ENCODE results near the gene NDUFAF8.

Gene NDUFAF8

GRCh38 chr17:81238815-81239713 lies at the start of gene NDUFAF8, which contains the start of gene TEPSIN:
Gene NDUFAF8, plus strand, starts transcription at chr17:81239318. Its CDS starts 46 bp downstream, at chr17:81239364.
Gene TEPSIN, minus strand, starts transcription at chr17:81239055. Its CDS starts 22 bp downstream, at chr17:81239033.
- peak; percentile 99 for DNase-seq (ENCODE audit: low read depth, low spot score)

- DNase-seq (ENCODE audit: low read depth, low spot score), result no peak
Observed at GRCh38 chr17:81189670-81190530, 49.2 kb upstream of the NDUFAF8 start.

GRCh38 chr17:81190591-81190990 lies 48.5 kb upstream of the NDUFAF8 start:
- no peak for DNase-seq (ENCODE audit: low read depth, low spot score)

DNA sequence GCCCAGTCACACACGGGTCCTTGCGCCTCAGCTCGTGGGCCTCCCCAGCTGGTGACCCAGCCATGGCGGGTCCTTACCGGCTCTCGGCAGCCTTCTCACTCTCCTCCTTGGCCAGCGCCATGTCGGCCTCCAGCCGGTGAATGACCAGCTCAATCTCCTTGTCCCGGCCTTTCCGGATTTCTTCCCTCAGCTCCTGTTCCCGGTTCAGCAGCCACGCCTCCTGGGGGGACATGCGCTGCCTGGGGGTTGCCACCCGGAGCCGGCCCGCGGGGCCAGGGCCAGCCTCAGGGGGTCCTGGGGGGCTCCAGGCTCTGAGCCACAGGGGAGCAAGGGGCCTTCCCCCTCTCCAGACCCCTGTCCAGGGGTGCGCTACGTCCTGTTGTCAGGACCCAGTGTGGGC lies 48.0 kb upstream of the NDUFAF8 start:
- DNase-seq (ENCODE audit: low read depth, low spot score), result no peak

DNA sequence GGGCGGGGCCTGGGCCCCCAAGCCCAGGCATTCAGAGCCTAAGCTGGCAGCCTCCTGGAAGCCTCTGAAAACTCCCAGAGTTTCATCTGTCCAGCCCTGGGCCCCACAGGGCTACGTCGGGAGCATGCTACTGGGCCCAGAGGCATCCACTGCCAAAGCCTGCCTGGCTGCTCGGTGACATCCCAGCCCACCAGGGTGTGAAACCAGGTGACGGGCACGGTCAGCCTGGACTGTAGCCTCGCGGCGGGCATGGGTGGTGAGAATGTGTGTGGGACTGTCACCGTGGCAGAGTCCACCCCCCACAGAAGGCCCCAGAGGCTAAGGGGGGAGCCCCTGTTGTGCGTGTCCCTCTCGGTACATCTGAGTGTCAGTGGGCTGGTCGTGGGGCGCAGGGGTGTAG lies 47.5 kb upstream of the NDUFAF8 start:
- no peak for DNase-seq (ENCODE audit: low read depth, low spot score)

DNA sequence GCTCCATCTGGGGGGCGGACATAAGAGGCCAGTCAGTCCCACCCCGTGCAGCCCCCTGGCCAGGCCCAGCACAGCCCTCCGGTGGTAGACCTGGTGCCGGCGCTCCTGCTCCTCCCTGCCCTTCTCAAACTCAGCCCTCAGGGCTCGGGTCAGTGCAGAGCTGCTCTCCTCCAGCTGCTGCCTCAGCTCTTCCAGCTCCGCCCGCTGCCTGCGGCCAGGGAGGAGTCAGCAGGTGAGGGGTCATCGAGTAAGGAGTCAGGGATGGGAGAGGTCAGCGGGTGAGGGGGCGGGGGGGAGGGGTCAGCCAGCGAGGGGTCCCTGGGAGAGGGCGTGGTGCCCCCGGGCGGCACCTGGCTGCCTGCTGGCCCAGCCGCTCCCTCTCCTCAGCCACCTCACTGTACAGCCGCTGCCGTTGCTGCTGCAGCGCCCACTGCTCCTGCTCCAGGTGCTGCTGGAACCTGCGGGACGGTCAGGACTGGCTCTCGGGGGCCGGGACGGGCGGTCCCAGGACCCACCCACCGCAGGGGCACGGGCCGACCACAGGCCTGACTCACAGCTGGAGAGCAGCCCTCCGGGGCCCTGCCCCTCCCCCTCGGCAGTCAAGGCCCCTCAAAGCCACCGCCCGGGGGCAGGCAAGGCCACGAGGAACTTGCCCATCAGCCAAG lies 46.6 kb upstream of the NDUFAF8 start:
- DNase-seq (ENCODE audit: low read depth, low spot score), result no peak

DNA sequence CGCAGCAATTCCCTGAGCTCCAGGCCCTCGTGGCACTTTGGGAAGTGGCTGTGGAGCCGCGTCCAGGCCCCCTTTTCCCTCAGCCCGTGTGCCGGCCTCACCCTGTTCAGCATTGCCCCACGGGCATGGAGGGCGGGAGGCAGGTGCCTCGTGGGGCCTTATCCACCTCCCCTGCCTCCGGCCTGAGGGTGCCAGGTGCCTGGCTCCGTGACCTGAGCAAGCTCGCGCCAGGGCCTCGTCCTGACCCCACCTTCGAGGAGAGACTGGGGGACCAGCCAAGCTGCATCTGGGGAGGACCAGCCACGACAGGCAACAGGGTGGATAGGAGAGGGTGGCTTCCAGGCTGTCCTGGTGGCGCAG lies 46.1 kb upstream of the NDUFAF8 start:
- no peak for DNase-seq (ENCODE audit: low read depth, low spot score)

GRCh38 chr17:81193470-81194224 lies 45.5 kb upstream of the NDUFAF8 start:
- no peak for DNase-seq (ENCODE audit: low read depth, low spot score)

DNA sequence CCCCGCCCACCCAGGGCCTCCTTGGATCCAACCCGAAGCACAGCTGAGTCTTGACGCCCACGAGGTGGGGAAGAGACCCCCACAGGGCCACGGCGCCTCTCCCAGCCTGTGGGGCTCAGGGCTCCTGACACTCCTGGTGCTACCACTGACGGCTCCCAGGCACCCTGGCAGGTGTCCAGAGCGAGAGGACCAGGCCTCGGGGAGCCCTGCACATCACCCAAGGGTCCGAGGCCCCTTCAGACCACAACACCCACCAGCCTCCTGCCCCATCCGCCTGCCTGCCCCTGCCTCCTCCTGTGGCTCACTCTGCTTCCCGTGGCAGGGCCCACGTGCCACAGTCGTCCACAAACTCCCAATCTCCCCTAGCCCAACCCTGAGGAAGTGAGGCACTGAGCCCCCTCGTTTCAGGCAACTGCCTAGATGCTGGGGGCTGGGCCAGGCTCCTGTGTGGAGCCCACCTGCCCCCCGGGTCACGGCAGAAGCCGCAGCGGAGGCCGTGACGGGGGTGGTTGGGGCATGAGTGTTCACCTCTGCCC lies 44.8 kb upstream of the NDUFAF8 start:
- no peak for DNase-seq (ENCODE audit: low read depth, low spot score)

DNA sequence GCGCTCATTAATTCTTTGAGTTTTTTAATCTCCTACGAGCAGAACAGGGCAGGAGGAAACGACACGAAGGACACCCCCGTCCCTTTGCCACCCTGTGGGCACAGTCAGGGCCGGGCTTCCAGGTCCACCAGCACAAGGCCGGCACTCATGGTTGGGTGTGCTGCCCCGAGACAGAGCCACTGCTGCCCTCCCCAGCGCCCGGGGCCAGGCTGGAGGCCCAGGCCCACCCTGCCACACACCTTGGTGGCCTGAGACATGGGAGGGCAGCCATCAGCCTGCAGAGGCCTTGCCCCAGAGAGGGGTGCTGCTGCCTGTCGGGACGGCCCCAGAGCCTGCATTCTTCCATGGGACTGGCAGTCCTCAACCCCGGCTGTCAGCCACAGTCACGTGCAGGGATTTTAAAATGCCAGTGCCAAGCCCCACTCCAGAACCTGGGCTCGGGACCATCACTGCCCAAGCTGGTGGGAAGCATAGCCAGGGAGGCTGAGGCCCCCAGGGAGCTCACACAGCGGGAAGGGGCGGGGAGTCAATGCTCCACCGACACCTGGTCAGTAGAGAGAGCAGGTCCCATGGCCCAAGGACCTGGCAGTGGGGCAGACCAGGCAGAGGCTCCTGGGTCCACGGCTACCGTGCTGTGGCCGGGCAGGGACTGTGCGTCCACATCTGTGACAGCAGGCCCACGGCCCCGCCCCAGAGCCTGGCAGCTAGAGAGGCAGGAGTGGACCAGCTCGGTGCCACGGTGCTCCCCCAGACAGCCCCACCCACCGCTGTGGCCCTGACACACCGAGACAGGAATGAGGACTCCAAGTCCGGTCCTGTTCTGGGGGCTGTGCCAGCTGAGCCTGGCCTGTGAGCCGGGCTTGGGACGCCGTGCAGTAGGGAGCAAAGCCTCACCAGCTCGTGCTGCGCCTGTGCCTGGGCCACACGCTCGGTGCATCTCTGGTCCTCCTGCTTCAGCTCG lies 43.9 kb upstream of the NDUFAF8 start:
- DNase-seq (ENCODE audit: low read depth, low spot score), result no peak

DNA sequence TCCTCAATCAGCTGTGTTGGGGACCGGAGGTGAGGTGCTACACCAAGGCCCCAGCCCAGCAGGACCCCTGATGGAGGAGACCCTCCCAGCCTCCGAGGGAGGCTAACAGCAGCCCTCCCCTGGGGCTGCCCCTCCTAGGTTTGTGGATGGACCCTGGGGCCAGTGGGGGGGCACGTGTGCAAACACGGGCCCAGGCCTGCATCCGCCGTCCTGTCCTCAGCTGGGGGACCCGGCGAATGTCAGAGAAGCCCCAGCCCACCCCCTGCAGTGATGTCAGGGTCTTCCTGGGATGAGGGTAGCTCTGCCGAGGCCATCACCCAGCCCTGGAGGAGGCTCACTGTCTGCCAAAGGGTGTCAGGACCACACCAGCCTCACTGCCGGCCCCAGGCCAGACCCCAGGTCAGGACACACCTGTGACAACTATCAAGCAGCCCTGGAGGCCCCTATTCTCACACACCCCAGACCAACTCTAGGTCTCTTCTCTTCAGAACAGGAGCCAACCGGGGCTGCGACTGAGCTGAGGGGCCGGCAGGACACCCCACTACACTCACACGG lies 43.1 kb upstream of the NDUFAF8 start:
- DNase-seq (ENCODE audit: low read depth, low spot score), result no peak

DNA sequence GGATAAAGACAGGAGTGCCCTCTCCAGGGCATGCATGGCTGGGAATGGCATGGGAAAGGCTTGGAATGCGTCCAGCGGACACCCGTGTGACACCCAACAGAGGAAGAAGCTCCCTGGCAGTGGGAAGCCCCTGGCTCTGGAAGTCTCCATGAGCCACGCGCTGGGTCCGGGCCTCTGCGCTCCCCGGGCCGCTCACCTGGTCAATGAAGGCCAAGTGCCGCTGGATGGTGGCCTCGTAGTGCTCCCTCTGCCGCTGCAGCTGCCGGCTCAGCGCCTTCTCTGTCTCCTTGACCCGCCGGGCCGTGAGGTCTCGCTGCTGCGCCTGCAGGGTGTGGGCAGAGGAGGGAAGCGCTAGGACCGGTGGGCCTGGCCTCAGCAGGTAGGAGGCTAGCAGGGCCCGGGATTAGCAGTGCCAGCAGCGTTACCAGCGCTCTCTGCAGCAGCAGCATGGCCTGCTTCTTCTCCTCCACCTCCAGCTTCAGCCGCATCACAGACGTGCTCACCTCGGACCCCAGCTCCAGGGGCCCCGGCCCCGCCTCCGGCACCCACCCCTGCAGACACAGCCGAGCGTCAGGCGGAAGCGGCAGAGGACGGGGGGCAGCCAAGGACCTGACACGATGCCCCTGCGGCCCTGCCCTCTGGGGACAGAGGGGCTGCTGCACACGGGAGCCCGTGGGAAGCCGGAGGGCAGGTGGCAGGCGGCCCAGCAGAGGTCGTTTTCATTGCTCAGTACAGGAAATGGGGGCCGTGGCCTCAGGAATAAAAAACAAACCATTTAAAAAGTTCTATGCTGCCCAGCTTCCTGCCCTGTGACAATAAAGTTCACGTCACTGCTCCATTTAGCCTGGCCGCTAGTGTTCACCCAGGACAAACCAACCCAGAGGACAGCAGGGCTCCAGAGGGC lies 42.4 kb upstream of the NDUFAF8 start:
- no peak for DNase-seq (ENCODE audit: low read depth, low spot score)

- DNase-seq (ENCODE audit: low read depth, low spot score), result no peak
Observed at GRCh38 chr17:81197409-81197795, 41.7 kb upstream of the NDUFAF8 start.

DNA sequence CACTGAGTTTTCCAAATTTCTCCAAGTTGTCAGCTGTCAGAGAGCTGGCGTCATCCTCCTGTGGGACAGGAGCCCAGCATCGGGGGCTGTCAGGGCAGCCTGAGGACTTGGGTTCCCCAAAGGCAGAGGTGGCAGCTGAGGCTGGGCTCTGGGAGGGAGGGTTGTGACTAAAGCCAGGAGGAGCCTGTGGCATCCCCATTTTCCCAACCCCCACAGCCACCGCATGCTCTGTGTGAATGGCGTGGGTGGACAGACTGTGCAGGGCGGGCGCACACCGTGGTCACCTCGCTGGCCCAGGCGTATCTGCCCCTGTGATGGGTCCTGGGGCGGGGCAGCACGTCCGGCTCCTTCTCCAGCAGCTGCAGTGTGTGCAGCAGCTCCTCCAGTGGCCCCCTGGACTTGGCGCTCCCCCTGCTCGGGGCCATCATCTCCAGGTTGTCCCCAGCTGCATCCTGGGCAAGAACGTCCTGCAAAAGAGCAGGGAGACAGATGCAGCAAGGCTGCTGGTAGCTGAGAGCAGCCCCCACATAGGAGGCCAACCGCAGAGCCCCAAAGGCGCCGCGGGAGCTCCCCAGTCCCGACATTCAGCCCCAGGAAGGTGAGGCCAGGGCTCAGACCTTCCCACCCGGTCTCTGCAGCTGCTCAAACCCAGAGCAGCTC lies 41.2 kb upstream of the NDUFAF8 start:
- no peak for DNase-seq (ENCODE audit: low read depth, low spot score)

DNA sequence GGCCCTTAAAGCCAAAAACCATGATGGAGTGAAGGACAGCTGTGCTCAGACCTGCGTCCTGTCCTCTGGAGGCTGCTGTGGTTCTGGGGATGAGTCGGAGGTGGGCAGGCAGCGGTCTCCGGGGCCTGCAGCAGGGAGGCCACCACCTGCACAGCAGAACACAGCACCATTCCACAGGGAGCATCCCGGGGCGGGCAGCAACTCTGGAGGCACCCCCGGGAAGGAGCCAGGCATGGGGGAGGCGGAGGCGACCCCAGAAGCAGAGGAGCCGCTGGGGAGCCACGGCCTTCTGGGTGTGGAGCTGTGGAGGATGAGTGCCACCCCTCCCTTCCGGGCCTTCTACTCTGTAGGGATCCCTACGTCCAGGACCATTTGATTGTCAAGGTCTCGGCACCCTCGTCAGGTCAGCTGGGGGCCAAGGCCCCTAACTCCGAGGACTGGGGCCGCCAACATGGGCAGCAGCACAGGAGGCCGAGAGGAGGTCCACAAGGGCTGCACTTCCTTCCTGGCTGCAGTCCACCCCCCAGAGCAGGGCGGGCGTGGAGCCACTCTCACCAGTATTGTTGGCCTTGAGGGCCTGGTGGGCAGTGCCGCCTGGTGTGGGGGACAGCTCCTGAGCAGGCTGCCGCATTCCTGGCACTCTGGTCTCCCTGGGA lies 40.2 kb upstream of the NDUFAF8 start:
- no peak for DNase-seq (ENCODE audit: low read depth, low spot score)

- no peak for DNase-seq (ENCODE audit: low read depth, low spot score)
Observed at GRCh38 chr17:81199482-81199830, 39.7 kb upstream of the NDUFAF8 start.

DNA sequence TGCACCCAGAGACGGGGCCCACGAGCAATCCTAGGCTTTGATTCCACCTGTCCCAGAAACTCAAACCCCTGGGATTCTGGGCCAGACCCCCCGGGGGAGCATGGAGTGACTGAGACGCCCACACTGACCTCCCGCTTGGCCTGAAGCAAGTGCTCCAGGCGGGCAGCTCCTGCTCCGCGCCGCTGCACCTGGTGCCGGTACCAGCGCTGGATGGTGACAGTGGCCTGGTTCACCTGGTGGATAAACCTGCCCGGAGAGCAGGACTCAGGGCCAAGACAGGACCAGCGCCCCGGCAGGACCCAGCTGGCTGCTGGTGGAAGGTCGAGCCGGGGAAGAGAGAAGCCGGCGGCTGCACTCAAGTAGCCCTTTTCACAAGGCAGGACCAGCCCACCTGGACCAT lies 38.9 kb upstream of the NDUFAF8 start:
- DNase-seq (ENCODE audit: low read depth, low spot score), result no peak

Measured in smooth muscle cell of the brain vasculature (primary cell).